ENCODE results near the gene PPDPF. TPM values are rescaled to one million over a fixed set of nuclear protein-coding genes. Genes with fewer than 3 reads are reported as not detected.

Gene PPDPF
- total RNA-seq, 4 donors from 2014 or later, result 122 to 426 (median 348) TPM

DNA sequence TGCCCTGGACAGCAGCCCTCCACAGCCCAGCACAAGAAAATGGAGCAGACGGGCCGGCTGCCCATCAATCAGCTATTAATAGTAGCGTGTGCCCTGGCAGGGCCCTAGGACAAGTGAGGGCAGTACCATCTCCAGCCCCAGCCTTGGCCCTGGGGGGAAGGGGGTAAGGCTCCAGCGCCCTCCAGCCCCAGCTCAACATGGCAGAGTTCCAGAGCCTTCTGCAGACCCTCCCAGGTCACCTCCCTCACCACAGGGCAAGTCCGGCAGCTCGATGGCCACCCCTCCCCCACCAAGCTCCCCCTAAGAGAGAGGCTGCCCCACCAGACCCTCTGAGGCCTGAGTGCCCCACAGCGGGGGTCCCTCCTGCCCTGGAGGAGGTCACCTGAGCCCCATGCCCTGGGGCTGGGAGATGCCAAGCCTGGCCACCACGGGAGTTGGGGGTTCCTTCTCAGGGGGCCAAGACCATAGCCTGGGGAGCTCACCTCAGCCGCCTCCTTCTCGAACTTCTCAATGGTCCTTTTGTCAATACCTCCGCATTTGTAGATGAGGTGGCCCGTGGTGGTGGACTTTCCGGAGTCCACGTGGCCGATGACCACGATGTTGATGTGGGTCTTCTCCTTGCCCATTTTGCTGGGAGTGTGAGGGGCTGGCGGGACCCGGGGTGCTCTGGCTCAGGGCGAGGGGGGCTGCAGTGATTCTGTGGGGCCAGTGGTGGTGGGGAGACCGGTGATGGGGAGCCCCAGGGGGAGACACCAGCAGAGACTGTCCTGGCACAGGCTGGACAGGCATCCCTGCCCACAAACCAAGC lies 23.2 kb upstream of the PPDPF start:
- TF ChIP-seq, protein P1, sequence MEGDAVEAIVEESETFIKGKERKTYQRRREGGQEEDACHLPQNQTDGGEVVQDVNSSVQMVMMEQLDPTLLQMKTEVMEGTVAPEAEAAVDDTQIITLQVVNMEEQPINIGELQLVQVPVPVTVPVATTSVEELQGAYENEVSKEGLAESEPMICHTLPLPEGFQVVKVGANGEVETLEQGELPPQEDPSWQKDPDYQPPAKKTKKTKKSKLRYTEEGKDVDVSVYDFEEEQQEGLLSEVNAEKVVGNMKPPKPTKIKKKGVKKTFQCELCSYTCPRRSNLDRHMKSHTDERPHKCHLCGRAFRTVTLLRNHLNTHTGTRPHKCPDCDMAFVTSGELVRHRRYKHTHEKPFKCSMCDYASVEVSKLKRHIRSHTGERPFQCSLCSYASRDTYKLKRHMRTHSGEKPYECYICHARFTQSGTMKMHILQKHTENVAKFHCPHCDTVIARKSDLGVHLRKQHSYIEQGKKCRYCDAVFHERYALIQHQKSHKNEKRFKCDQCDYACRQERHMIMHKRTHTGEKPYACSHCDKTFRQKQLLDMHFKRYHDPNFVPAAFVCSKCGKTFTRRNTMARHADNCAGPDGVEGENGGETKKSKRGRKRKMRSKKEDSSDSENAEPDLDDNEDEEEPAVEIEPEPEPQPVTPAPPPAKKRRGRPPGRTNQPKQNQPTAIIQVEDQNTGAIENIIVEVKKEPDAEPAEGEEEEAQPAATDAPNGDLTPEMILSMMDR (IDR thresholded peaks at IDR 0.05), result no peak
- TF ChIP-seq POLR2A (IDR thresholded peaks at IDR 0.05), result no peak
- no peak for DNase-seq (ENCODE audit: low spot score in 2 of 2)
- no peak overlapping the region for H3K4me3 ChIP-seq (ENCODE audit: low read depth, poor library complexity, severe bottlenecking)
- WGBS, 2 donors, result 55 to 58% methylated on average over 20 of the region's 20 CpGs
- intact Hi-C loops (cut with DNase I; ENCODE audit: low total_unique reads), result no loop called here

DNA sequence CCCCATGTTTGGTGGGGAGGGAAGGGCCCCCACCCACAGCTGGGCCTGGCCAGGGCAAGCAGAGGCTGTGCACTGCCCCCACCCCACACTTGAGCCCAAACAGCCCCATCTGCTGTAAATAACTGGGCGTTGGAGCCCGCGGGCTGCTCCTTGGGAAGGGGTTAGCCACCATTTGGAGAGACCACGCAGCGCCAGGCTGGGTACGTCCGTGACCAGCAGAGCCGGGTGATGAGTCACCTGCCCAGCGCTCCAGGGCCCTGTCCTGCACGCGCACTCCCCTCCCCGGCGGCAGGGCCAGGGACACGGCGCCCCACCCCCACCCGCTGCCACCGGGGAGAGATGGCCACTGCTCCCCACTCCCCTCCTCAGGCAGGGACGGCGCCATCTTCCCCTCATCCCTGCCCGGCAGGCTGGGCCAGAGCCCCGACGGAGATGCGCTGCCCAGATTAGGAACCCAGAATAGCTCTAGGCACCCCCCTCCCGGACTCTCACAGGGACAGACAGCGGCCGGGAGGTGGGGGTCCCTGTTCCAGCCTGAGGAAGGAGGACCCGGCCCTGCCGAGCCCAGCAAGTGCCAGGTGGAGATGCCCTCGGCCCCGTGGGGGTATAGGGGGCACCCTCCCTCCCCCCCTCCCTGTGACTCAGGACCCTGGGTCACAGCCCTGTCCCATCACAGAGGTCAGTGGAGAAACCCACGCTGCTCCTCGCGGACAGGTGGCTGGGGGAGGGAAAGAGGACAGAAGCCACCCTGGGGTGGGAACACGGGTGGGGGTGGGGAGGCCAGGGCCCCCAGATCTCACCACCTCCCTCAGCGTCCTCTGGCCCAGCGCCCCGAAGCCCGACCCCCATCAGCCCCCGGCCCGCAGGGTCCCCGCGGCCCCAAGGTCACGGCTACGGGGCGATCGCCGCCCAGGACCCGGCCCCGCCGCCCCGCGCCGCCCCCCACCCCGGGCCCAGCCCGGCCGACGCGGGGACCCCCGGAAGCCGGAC lies 22.3 kb upstream of the PPDPF start:
- TF ChIP-seq POLR2A (IDR thresholded peaks at IDR 0.05), result no peak
- TF ChIP-seq, protein P1 (IDR thresholded peaks at IDR 0.05), result no peak
- H3K4me3 ChIP-seq (ENCODE audit: low read depth, poor library complexity, severe bottlenecking), result no peak overlapping the region
- no peak for DNase-seq (ENCODE audit: low spot score in 2 of 2)
- intact Hi-C loops (cut with DNase I; ENCODE audit: low total_unique reads), result no loop called here
- WGBS, 2 donors, result 2 to 3% methylated on average over 11 to 24 of the region's 60 CpGs

DNA sequence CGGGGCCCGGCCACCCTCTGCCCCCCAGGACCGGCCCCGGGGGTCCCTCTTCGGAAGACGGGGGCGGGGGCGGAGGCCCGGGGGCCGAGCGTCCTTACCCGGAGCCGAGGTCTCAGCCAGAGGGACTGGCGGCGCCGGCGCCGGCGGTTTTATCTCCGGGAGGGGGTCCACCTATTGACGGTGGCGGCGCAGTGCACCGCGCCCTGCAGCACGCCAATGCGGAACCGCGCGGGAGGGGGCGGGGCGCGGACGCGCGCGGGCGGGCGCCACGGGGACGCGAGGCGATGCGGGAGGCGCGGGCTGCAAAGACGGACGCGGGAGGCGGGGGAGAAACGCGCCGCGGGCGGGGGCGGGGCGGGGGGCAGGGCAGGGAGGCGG lies 21.6 kb upstream of the PPDPF start, which contains the start of gene EEF1A2:
EEF1A2 (minus strand) TSS at position 124 of the 378 bp plus-strand sequence. CDS start 1,320 bp downstream, outside the sequence.
- TF ChIP-seq, protein P1 (IDR thresholded peaks at IDR 0.05), result no peak
- TF ChIP-seq POLR2A (IDR thresholded peaks at IDR 0.05), result no peak
- WGBS, 2 donors, result 1% methylated on average over 32 of the region's 58 CpGs; no CpG with 5 or more reads in 1 of the 2 donors
- intact Hi-C loops (cut with DNase I; ENCODE audit: low total_unique reads), result no loop called here
- no peak within 1 kb of the TSS for H3K4me3 ChIP-seq (ENCODE audit: low read depth, poor library complexity, severe bottlenecking)
- DNase-seq (ENCODE audit: low spot score in 2 of 2), result no peak

DNA sequence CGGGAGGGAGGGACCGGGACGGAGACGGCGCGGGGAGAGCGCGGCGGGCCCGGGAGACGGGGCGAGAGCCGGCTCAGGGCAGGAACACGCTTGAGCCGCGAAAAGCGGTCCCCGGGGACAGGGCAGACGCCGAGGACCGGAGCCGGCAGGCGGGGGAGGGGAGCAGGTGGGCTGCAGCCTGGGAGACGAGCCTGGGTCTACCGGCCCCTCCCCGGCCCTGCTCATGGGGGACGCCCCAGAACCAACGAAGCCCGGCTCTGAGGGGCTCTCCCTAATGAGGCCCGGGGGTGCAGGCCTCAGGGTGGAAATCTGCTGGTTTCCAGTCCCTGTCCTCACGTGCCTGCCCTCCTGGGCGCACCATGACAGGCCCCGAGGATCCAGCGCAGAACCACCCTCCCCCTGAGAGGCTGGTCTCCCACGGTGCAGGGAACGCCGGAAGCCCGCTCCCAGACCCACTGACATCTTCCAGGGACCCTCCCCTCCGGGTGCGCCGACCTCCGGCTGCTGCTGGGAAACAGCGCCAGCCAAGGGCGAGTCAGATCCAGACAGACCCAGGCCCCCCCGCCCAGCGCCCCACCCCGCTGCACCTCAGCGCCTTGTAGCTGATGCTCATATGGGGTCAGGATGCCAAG lies 21.1 kb upstream of the PPDPF start:
- no peak overlapping the region for H3K4me3 ChIP-seq (ENCODE audit: low read depth, poor library complexity, severe bottlenecking)
- intact Hi-C loops (cut with DNase I; ENCODE audit: low total_unique reads), result no loop called here
- TF ChIP-seq, protein P1 (IDR thresholded peaks at IDR 0.05), result no peak
- no peak for TF ChIP-seq POLR2A (IDR thresholded peaks at IDR 0.05)
- DNase-seq (ENCODE audit: low spot score in 2 of 2), result no peak
- WGBS, 2 donors, result 0% methylated on average over 4 of the region's 48 CpGs; no CpG with 5 or more reads in 1 of the 2 donors

DNA sequence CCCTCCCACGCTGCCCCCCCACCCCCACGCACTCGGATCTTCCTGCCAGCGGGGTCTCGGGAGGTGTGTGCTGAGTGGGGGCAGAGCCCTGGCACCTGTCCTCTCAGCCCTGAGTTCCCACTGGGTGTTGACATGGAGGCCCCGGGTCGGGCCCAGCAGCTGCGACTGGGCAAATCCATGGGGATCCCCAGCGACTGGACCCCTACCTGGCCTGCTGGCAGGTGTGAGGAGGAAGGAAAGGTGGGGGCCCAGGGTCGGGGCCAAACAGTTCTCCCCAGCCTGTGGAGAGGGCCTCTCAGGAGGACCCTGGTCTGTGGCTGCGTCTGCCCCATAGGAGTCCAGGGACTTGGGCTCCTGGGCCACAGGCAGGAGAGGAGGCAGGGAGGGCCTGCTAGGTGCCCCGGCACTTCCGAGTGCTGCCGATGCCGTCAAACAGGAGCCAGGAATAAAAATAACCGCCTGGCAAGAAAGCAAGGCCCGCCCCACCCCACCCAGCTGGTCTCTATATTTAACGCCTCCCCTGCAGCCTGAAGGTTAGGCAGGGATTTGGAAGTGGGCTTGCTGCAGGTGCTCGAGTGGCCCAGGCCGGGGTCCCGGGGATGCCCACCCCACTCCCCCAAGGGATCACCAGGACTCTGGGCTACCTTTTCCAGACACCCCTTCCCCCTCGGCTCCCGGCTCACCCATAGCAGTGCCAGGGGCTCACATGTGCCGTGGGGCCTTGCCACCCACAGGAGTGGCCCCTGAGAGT lies 20.2 kb upstream of the PPDPF start:
- DNase-seq (ENCODE audit: low spot score in 2 of 2), result no peak
- no peak for TF ChIP-seq POLR2A (IDR thresholded peaks at IDR 0.05)
- TF ChIP-seq, protein P1 (IDR thresholded peaks at IDR 0.05), result no peak
- WGBS, 2 donors, result 72% methylated on average over 19 to 24 of the region's 24 CpGs
- no peak overlapping the region for H3K4me3 ChIP-seq (ENCODE audit: low read depth, poor library complexity, severe bottlenecking)
- intact Hi-C loops (cut with DNase I; ENCODE audit: low total_unique reads), result no loop called here
